Activated CD8-positive, alpha-beta memory T cell treated with anti-CD3 and anti-CD28 coated beads for 36 hours (primary cell): ENCODE data around the gene VARS1. TPM values are rescaled to one million over a fixed set of nuclear protein-coding genes. Genes with fewer than 3 reads are reported as not detected.

Source experiments
- CTCF ChIA-PET: fragments of 350-600 bp; sonication (Branson Sonifier 250); formaldehyde crosslinking; loops from one replicate; lab custom pipeline; 2021; ENCODE audit warnings: antibody characterized with exemption; lab: Charles Lee
- POLR2A ChIA-PET: fragments of 350-600 bp; sonication (Branson Sonifier 250); formaldehyde crosslinking; loops from one replicate; lab custom pipeline; 2021; ENCODE audit warnings: antibody characterized with exemption; lab: Charles Lee
- total RNA-seq, 2 experiments: library from RNA; stranded (reverse); gene quantifications; one replicate each; pipeline ENCODE4 v1.2.3, GENCODE V29; 2021

VARS1 gene
- 100 to 1,000 TPM; 190 to 191 TPM for total RNA-seq

GRCh38 chr6:31795616-31796298, at the start of gene VARS1:
TSS of gene VARS1 (minus strand) at chr6:31795752. CDS start at chr6:31795217, 535 bp downstream.
- CTCF ChIA-PET = interaction anchor here (0.6 to 2.3 kb wide), 16 partner anchors 9 to 227 kb away, joined by 3 to 10 read pairs (median 4); partner anchors contain the start of genes CLIC1, HSPA1A, HSPA1L and LSM2
- POLR2A ChIA-PET = interaction anchor here (0.6 to 2.9 kb wide), 3 partner anchors 10 to 255 kb away, joined by 3 to 20 read pairs (median 3); partner anchors contain the start of gene LSM2

DNA sequence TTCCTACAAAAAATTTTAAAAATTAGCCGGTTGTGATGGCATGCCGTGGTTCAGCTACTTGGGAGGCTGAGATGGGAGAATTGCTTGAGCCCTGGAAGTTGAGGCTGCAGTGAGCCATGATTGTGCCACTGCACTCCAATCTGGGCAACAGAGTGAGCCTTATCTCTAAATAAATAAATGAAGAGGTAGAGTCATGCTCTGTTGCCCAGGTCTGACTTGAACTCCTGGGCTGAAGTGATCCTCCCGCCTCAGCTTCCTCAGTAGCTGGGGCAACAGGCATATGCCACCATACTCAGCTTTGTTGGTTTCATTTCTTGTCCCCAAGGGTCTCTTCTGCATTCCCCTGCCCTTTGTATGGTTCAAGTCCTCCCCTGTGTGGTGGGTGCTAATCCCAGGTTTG, 49.0 kb upstream of the VARS1 start:
- CTCF ChIA-PET = no interaction called here

GRCh38 chr6:31842053-31842452, 46.5 kb upstream of the VARS1 start:
- POLR2A ChIA-PET = no interaction called here
- CTCF ChIA-PET = no interaction called here

More for the DNA sequence above, 49.0 kb upstream of the VARS1 start:
- POLR2A ChIA-PET = interaction anchor here (1.3 to 2.3 kb wide), 2 partner anchors 9 to 18 kb away, joined by 6 to 9 read pairs; partner anchors contain the start of gene NEU1

DNA sequence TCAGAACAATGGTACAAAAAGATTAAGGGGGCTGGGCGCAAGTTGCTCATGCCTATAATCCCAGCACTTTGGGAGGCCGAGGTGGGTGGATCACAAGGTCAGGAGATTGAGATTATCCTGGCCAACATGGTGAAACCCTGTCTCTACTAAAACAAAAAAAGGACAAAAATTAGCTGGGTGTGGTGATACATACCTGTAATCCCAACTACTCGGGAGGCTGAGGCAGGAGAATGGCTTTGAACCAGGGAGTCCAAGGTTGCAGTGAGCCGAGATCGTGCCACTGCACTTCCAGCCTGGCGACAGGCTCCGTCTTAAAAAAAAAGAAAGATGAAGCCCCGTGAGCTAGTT, 44.2 kb upstream of the VARS1 start:
- ChIA-PET POLR2A (interaction anchor here (0.8 kb wide), 1 partner anchor 12 kb away, joined by 3 read pairs; the partner anchor contains the start of gene HSPA1B), CTCF (interaction anchor here (0.5 kb wide), 1 partner anchor 9 kb away, joined by 3 read pairs; no protein-coding TSS in a partner anchor)

GRCh38 chr6:31838968-31839367, 43.4 kb upstream of the VARS1 start:
- CTCF ChIA-PET = interaction anchor here (0.9 kb wide), 2 partner anchors 28 to 68 kb away, joined by 3 to 4 read pairs; no protein-coding TSS in a partner anchor
- POLR2A ChIA-PET = interaction anchor here (1.7 kb wide), 1 partner anchor 9 kb away, joined by 4 read pairs; no protein-coding TSS in a partner anchor

- POLR2A ChIA-PET = interaction anchor here (0.6 to 1.7 kb wide), 3 partner anchors 8 to 260 kb away, joined by 3 to 7 read pairs (median 4); no protein-coding TSS in a partner anchor
Observed at GRCh38 chr6:31838114-31838553, 42.6 kb upstream of the VARS1 start.

GRCh38 chr6:31837369-31838113, 42.0 kb upstream of the VARS1 start:
- ChIA-PET CTCF (interaction anchor here (0.6 to 3.1 kb wide), 5 partner anchors 26 to 98 kb away, joined by 3 to 8 read pairs (median 4); partner anchors contain the start of genes MSH5 and NEU1), POLR2A (interaction anchor here (0.7 to 1.7 kb wide), 3 partner anchors 8 to 25 kb away, joined by 4 read pairs; partner anchors contain the start of gene NEU1)

More at GRCh38 chr6:31838114-31838553, 42.6 kb upstream of the VARS1 start:
- CTCF ChIA-PET = interaction anchor here (0.6 kb wide), 1 partner anchor 52 kb away, joined by 3 read pairs; no protein-coding TSS in a partner anchor

- CTCF ChIA-PET = interaction anchor here (0.6 to 3.1 kb wide), 6 partner anchors 26 to 97 kb away, joined by 3 to 8 read pairs (median 4); partner anchors contain the start of genes MSH5 and NEU1
- POLR2A ChIA-PET = interaction anchor here (0.7 to 1.2 kb wide), 4 partner anchors 23 to 40 kb away, joined by 3 to 7 read pairs (median 4); partner anchors contain the start of gene NEU1
Observed at GRCh38 chr6:31836474-31837368, 41.2 kb upstream of the VARS1 start.

DNA sequence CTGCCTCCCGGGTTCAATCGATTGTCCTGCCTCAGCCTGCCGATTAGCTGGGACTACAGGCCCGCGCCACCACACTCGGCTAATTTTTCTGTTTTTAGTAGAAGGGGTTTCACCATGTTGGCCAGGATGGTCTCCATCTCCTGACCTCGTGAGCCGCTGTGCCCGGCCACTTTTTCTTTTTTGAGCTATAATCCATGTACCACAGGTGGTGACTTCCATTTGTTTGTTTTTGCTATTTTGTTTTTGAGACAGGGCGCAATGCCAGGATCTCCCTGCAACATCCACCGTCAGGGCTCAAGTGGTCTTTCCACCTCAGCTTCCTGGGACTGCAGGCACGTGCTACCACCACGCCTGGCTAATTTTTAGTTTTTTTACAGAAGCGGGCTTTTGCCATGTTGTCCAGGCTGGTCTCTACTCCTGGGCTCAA, 40.5 kb upstream of the VARS1 start:
- POLR2A ChIA-PET = interaction anchor here (0.7 to 1.4 kb wide), 4 partner anchors 9 to 39 kb away, joined by 3 to 7 read pairs (median 4); partner anchors contain the start of gene NEU1
- CTCF ChIA-PET = interaction anchor here (0.7 to 3.1 kb wide), 6 partner anchors 27 to 153 kb away, joined by 3 to 8 read pairs (median 4); partner anchors contain the start of genes NEU1 and VARS1

DNA sequence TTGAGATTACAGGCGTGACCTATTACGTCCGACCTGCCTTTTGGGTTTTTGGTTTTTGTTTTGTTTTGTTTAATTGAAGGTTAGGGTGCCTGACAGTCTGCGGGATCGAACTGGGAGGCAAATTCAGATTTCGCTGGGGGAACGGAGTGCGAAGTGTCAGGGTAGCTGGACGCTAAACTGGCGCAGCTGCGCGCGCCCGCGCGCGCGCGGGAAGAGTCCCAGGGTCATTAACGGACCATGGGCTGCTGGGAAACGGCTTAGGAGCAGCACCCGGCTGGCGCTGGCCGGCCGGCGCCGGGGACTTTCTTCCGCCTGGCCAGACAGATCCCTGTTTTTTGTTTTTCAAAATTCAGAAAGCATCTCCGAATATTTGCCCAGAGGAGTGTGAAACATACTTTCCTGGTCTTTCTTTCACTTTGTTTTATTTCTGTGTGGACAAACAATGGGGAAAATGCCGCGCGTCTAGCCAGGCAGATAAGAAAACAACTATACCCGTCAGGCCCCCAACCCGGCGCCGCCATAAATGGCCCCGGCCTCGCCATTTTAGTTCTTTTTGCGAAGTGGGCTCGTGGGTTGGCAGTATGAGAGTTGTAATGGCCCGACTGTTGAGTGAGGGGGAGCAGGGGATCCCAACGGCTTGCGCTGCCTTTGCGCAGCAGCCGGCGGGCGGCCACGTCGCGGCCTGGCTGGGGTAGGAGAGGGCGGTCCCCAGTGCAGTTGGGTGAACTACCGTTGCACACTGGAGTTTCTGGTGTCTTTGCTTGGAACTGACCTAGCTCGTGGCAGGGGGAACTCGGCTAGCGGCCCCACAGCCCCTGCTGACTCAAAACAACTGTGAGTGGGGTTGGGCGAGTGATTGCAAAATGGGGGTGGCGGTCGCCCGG, 39.1 kb upstream of the VARS1 start:
- POLR2A ChIA-PET = interaction anchor here (0.6 to 1.7 kb wide), 11 partner anchors 9 to 1216 kb away, joined by 3 to 9 read pairs (median 5); partner anchors contain the start of gene NEU1
- CTCF ChIA-PET = interaction anchor here (0.7 to 3.1 kb wide), 5 partner anchors 22 to 170 kb away, joined by 3 to 8 read pairs (median 5); partner anchors contain the start of genes NEU1 and VARS1

- CTCF ChIA-PET = interaction anchor here (0.6 to 2.6 kb wide), 10 partner anchors 9 to 695 kb away, joined by 3 to 11 read pairs (median 4); partner anchors contain the start of genes DDAH2, LSM2 and VWA7
- POLR2A ChIA-PET = interaction anchor here (0.6 kb wide), 1 partner anchor 32 kb away, joined by 3 read pairs; no protein-coding TSS in a partner anchor
Observed at GRCh38 chr6:31831350-31832215, 36.0 kb upstream of the VARS1 start.

DNA sequence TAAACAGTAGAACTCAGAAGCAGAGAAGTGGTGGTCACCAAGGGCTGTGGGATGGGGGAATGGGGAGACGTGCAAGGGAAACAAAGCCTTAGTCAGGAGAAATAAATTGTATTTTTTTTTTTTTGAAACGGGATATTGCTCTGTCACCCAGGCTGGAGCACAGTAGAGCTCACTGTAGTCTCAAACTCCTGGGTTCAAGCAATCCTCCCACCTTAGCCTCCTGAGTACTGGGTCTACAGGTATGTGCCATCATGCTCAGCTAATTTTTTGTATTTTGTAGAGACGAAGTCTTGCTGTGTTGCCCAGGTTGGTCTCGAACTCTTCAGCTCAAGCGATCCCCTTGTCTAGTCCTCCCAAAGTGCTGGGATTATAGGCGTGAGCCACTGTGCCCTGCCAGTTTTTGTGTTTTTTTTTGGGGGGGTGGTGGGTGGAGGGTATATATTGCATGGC, 35.4 kb upstream of the VARS1 start:
- ChIA-PET POLR2A (interaction anchor here (0.6 to 0.7 kb wide), 3 partner anchors 33 to 137 kb away, joined by 3 to 7 read pairs (median 4); no protein-coding TSS in a partner anchor), CTCF (interaction anchor here (0.6 to 2.6 kb wide), 8 partner anchors 9 to 167 kb away, joined by 3 to 15 read pairs (median 4); partner anchors contain the start of genes DDAH2, GPANK1, HSPA1A and HSPA1L)

GRCh38 chr6:31829633-31830283, 34.2 kb upstream of the VARS1 start:
- ChIA-PET POLR2A (interaction anchor here (0.5 to 0.9 kb wide), 5 partner anchors 9 to 94 kb away, joined by 3 to 5 read pairs (median 4); no protein-coding TSS in a partner anchor), CTCF (interaction anchor here (0.7 to 2.6 kb wide), 9 partner anchors 7 to 1698 kb away, joined by 3 to 15 read pairs (median 4); partner anchors contain the start of genes CLIC1, DDAH2, GPANK1 and LSM2)
